Erythroblast (primary cell): Measurements from ENCODE around the gene CTBP2.

ENCODE experiments used
- GATA1 ChIP-seq: IDR thresholded peaks from 2 replicates; pipeline ENCODE4 v1.6.1; 2011; ENCODE audit warnings: low read depth, mild to moderate bottlenecking, control low read depth, low read length, moderate library complexity
- POLR2A ChIP-seq: IDR thresholded peaks from 2 replicates; pipeline ENCODE4 v1.6.1; 2011; ENCODE audit warnings: mild to moderate bottlenecking, low read length

- no peak for TF ChIP-seq POLR2A
- no peak for TF ChIP-seq GATA1
Observed at GRCh38 chr10:125123476-125124114, 36.8 kb downstream of the CTBP2 start.
